Prostate gland (tissue), 2 donors: ENCODE measurements around the gene DNM3. TPM values are rescaled to one million over a fixed set of nuclear protein-coding genes. Genes with fewer than 3 reads are reported as not detected.

Source experiments
- DNase-seq: peaks from one replicate; pipeline ENCODE4 v3.0.0-alpha.2; 2019; ENCODE audit warnings: low spot score
- H3K27ac ChIP-seq, 2 donors: fragments of 200-600 bp; sonication (generic); 2 replicates each; pipeline ENCODE4 v1.5.1; 2017 to 2019
- H3K27me3 ChIP-seq: fragments of 200-600 bp; sonication (generic); replicated peaks from 2 replicates; pipeline ENCODE4 v1.5.1; 2019; ENCODE audit not compliant: insufficient read depth
- H3K36me3 ChIP-seq, 2 donors: fragments of 200-600 bp; sonication (generic); 1 replicate in 1 of 2; 2 replicates in 1 of 2; pipeline versions ENCODE4 v1.5.1 to v1.8.1; 2017 to 2019
- H3K4me1 ChIP-seq: fragments of 200-600 bp; sonication (generic); replicated peaks from 2 replicates; pipeline ENCODE4 v1.5.1; 2019
- H3K4me3 ChIP-seq, 2 donors: fragments of 200-600 bp; sonication (generic); 2 replicates each; pipeline ENCODE4 v1.5.1; 2017 to 2019
- H3K9me3 ChIP-seq: fragments of 200-600 bp; sonication (generic); 2 replicates; pipeline ENCODE4 v1.5.1; 2017
- CTCF ChIP-seq, 4 experiments: fragments of 200-600 bp in 2 of 4; fragments of 450-650 bp in 2 of 4; sonication (generic) in 2 of 4; IDR thresholded peaks; 1 replicate in 3 of 4; 2 replicates in 1 of 4; pipeline ENCODE4 v1.5.1; 2016 to 2019; ENCODE audit warnings: antibody characterized with exemption in 4 of 4, mild to moderate bottlenecking in 2 of 4, moderate library complexity in 2 of 4
- POLR2A ChIP-seq: fragments of 450-650 bp; IDR thresholded peaks from one replicate; pipeline ENCODE4 v1.6.1; 2016; ENCODE audit warnings: antibody characterized with exemption, mild to moderate bottlenecking
- POLR2AphosphoS5 ChIP-seq: sonication (generic); formaldehyde crosslinking; IDR thresholded peaks from one replicate; pipeline ENCODE4 v1.6.1; 2017; ENCODE audit warnings: antibody characterized with exemption
- WGBS: methylation state at CpG from one replicate; pipeline ENCODE4 v1.1.5; 2018; 5-methylcytosine and 5-hydroxymethylcytosine counted together
- intact Hi-C: fragments of 100-400 bp; cut with DNase I; formaldehyde crosslinking; loops from one replicate; pipeline ENCODE4 v1.14.2; 2022
- total RNA-seq, 2 donors: library from RNA; depleted of rRNA; stranded (reverse); fragments of >200 nt; gene quantifications; one replicate each; pipeline ENCODE4 v1.1.0, GENCODE V29; 2016

The DNM3 gene
- total RNA-seq, 2 donors from 2014 or later, result 2.3 to 5.3 TPM

- Histone ChIP-seq H3K4me3 (no peak overlapping the region), H3K27me3 (no peaks in the 10 kb centered on the region), H3K4me1 (peaks cover 3% of the 10 kb centered on the region), H3K36me3 (no peaks in the 10 kb centered on the region), H3K27ac (no peak overlapping the region), H3K9me3 (no peaks in the 10 kb centered on the region)
- 96% methylated on average over 1 of the region's 1 CpG for WGBS
- TF ChIP-seq POLR2A (no peak), POLR2AphosphoS5 (no peak), CTCF (IDR thresholded peaks at IDR 0.05) (no peak)
- DNase-seq, result no peak
- intact Hi-C loops, result no loop called here
Measured at GRCh38 chr1:172324761-172325160, 483.5 kb downstream of the DNM3 start.

- H3K4me3 ChIP-seq, result no peak overlapping the region
- no peaks in the 10 kb centered on the region for H3K9me3 ChIP-seq
- intact Hi-C loops, result no loop called here
- WGBS, result 42% methylated on average over 2 of the region's 2 CpGs
- TF ChIP-seq POLR2A (no peak), CTCF (IDR thresholded peaks at IDR 0.05) (no peak), POLR2AphosphoS5 (no peak)
- peaks cover 3% of the 10 kb centered on the region for H3K4me1 ChIP-seq
- no peak for DNase-seq
- H3K36me3 ChIP-seq, result no peaks in the 10 kb centered on the region
- H3K27ac ChIP-seq, result no peak overlapping the region
- no peaks in the 10 kb centered on the region for H3K27me3 ChIP-seq
Measured at GRCh38 chr1:172325531-172325930, 484.2 kb downstream of the DNM3 start.

GRCh38 chr1:172326136-172326535 lies 484.8 kb downstream of the DNM3 start:
- H3K4me3 ChIP-seq, result no peak overlapping the region
- 96% methylated on average over 2 of the region's 2 CpGs for WGBS
- H3K9me3 ChIP-seq, result no peaks in the 10 kb centered on the region
- H3K4me1 ChIP-seq, result peaks cover 3% of the 10 kb centered on the region
- H3K36me3 ChIP-seq, result no peaks in the 10 kb centered on the region
- no peak for DNase-seq
- TF ChIP-seq POLR2AphosphoS5 (no peak), CTCF (IDR thresholded peaks at IDR 0.05) (no peak), POLR2A (no peak)
- H3K27ac ChIP-seq, result no peak overlapping the region
- intact Hi-C loops, result no loop called here
- H3K27me3 ChIP-seq, result no peaks in the 10 kb centered on the region

- no peak overlapping the region for H3K27ac ChIP-seq
- 94% methylated on average over 4 of the region's 4 CpGs for WGBS
- no peak for DNase-seq
- H3K9me3 ChIP-seq, result no peaks in the 10 kb centered on the region
- no peaks in the 10 kb centered on the region for H3K27me3 ChIP-seq
- no peak overlapping the region for H3K4me3 ChIP-seq
- intact Hi-C loops, result no loop called here
- TF ChIP-seq POLR2A, result no peak
- no peaks in the 10 kb centered on the region for H3K36me3 ChIP-seq
- H3K4me1 ChIP-seq, result no peaks in the 10 kb centered on the region
Measured at GRCh38 chr1:172328266-172328665, 487.0 kb downstream of the DNM3 start.

GRCh38 chr1:172332230-172332629 lies 490.9 kb downstream of the DNM3 start:
- no peaks in the 10 kb centered on the region for H3K36me3 ChIP-seq
- no peaks in the 10 kb centered on the region for H3K9me3 ChIP-seq
- 92% methylated on average over 4 of the region's 4 CpGs for WGBS
- H3K4me1 ChIP-seq, result no peaks in the 10 kb centered on the region
- intact Hi-C loops, result no loop called here
- no peak overlapping the region for H3K4me3 ChIP-seq
- TF ChIP-seq POLR2A (no peak), CTCF (IDR thresholded peaks at IDR 0.05) (no peak), POLR2AphosphoS5 (no peak)
- DNase-seq, result no peak
- no peaks in the 10 kb centered on the region for H3K27me3 ChIP-seq
- H3K27ac ChIP-seq, result no peak overlapping the region
